ENCODE results near the gene SYT6. TPM values are rescaled to one million over a fixed set of nuclear protein-coding genes. Genes with fewer than 3 reads are reported as not detected.

Gene SYT6
- total and polyA plus RNA-seq, 7 donors = 0.03 to 0.81 (median 0.34) TPM

DNA sequence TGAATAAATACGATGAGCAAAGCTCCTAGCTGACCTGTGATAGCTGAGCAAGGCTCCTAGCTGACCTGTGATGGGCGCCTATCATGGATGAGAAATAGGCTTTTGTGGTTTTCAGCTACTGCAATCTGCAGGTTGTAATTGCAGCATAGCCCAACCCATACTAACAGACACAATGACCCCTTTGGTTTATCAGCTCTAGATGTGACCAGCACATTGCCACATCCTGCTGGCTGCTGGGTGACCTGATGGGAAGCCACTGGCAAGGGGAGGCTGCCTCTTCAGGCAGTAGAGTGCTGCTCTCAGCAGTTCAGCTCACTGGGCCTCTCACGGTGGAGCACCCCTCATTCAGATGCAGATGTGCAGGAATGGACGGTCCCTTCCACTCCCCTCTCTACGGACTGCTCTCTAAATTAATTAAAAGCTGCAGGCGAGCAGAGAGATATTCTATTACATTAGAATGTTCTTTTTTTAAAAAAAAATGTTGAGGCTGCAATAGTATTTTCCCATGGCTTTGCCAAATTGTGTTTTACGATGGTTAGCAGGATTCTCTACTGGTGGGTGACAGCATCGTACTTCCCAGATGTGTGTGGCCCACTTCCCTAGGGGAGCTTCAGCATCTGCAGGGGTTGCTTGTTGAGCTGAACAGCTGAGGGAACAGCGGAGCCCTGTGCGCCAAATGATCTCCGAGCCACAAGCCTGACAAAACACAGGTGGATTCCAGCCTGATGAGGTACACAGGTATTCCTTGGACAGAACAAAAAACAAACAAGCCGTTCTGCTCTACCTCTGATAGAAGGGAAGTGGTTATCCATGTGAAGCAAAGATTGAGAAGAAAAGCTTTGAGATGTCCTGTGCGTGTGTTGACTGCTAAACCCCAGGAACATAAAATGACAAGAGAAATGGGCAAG is 65.0 kb downstream of the SYT6 start:
- ATAC-seq (peak in 1 of 4 donors; percentile 50), DNase-seq (no peak)
- Histone ChIP-seq H3K9me3 (no peaks in the 10 kb centered on the region), H3K4me1 (no peaks in the 10 kb centered on the region), H3K36me3 (ENCODE audit: insufficient read depth in 1 of 2, low read depth in 1 of 2) (no peaks in the 10 kb centered on the region), H3K27me3 (ENCODE audit: insufficient read depth in 3 of 3, low read length in 2 of 3) (peaks cover 0 to 2% (median 0%) of the 10 kb centered on the region in 3 donors), H3K27ac (no peak overlapping the region), H3K4me3 (no peak overlapping the region)
- 62 to 72% (median 70%) methylated on average over 13 of the region's 13 CpGs for WGBS, 3 donors
- intact Hi-C loops (cut with DNase I) = no loop called here
- TF ChIP-seq, protein P1, sequence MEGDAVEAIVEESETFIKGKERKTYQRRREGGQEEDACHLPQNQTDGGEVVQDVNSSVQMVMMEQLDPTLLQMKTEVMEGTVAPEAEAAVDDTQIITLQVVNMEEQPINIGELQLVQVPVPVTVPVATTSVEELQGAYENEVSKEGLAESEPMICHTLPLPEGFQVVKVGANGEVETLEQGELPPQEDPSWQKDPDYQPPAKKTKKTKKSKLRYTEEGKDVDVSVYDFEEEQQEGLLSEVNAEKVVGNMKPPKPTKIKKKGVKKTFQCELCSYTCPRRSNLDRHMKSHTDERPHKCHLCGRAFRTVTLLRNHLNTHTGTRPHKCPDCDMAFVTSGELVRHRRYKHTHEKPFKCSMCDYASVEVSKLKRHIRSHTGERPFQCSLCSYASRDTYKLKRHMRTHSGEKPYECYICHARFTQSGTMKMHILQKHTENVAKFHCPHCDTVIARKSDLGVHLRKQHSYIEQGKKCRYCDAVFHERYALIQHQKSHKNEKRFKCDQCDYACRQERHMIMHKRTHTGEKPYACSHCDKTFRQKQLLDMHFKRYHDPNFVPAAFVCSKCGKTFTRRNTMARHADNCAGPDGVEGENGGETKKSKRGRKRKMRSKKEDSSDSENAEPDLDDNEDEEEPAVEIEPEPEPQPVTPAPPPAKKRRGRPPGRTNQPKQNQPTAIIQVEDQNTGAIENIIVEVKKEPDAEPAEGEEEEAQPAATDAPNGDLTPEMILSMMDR (IDR thresholded peaks at IDR 0.05) = no peak

DNA sequence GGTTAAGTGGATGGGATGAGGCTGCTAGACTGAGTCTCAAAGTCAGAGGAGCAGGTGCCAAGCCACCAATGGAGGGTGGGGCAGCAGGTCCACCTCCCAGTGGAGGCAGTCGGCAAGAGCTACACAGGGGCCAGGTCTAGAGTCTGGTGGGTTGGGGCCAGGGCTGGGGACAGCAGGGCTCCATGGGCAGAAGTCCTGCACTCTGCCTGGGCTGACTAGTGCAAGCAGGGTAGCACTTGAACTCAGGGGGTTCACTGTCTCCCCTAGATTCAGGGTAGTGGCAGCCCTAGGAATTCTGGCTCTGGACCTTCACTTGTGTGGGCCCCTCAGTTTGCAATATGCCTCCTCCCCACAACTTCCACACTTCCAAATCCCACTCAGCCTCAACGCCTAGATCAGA is 66.2 kb downstream of the SYT6 start:
- Histone ChIP-seq H3K4me1 (peaks cover 4% of the 10 kb centered on the region), H3K36me3 (ENCODE audit: insufficient read depth in 1 of 2, low read depth in 1 of 2) (no peaks in the 10 kb centered on the region), H3K4me3 (no peak overlapping the region), H3K9me3 (no peaks in the 10 kb centered on the region), H3K27me3 (ENCODE audit: insufficient read depth in 3 of 3, low read length in 2 of 3) (peaks cover 0 to 2% (median 0%) of the 10 kb centered on the region in 3 donors), H3K27ac (no peak overlapping the region)
- 84 to 95% (median 92%) methylated on average over 2 of the region's 2 CpGs for WGBS, 3 donors
- DNase-seq = no peak
- peak in 2 of 4 donors; percentile 25 to 30 for ATAC-seq
- TF ChIP-seq, protein P1 (IDR thresholded peaks at IDR 0.05) = no peak
- intact Hi-C loops (cut with DNase I) = loop anchor here in 1 of 2 donors (1.0 kb wide), 1 partner anchor 22 kb away; no protein-coding TSS in a partner anchor

DNA sequence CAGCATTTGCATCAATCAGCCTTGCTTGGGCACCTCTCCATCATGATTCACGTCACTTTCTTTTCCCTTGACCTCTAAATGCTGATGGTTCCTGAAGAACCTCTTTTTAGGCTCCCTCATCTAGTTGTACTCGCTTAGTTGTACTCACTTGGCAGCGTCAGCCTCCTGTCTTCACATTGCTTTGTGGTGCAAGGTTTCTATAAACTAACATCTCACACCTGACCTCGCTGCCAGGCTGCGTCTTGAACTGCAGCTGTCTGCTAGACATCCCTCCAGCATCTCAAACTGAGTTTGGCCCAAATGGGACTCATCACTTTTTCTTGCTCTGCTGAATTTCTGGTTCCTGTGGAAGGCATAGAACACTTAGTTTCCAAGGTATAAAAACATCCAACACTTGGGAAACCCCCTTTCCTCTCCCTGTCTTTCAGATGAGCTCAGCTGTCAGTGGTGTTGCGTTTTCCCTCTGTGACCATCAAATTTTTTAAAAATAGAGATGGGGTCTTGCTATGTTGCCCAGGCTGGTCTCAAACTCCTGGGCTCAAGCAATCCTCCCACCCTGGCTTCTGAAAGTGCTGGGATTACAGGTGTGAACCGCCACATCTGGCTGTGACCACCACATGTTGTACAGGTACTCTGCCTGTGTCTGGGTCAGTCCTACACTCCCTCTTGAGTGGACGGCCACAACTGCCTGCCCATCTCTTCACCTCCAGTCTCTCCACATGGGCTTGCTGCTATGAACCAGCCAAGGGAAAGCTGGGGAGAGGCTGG is 66.9 kb downstream of the SYT6 start:
- no peaks in the 10 kb centered on the region for H3K9me3 ChIP-seq
- 62 to 88% (median 83%) methylated on average over 8 of the region's 8 CpGs for WGBS, 3 donors
- H3K27me3 ChIP-seq (ENCODE audit: insufficient read depth in 3 of 3, low read length in 2 of 3) = peaks cover 0 to 2% (median 0%) of the 10 kb centered on the region in 3 donors
- TF ChIP-seq, protein P1 (IDR thresholded peaks at IDR 0.05) = no peak
- intact Hi-C loops (cut with DNase I) = loop anchor here in 1 of 2 donors (1.0 kb wide), 1 partner anchor 23 kb away; no protein-coding TSS in a partner anchor
- peak in 2 of 4 donors; percentile 49 to 67 for ATAC-seq
- H3K27ac ChIP-seq = no peak overlapping the region
- no peak for DNase-seq
- H3K4me1 ChIP-seq = peaks cover 11% of the 10 kb centered on the region
- no peaks in the 10 kb centered on the region for H3K36me3 ChIP-seq (ENCODE audit: insufficient read depth in 1 of 2, low read depth in 1 of 2)
- H3K4me3 ChIP-seq = no peak overlapping the region

DNA sequence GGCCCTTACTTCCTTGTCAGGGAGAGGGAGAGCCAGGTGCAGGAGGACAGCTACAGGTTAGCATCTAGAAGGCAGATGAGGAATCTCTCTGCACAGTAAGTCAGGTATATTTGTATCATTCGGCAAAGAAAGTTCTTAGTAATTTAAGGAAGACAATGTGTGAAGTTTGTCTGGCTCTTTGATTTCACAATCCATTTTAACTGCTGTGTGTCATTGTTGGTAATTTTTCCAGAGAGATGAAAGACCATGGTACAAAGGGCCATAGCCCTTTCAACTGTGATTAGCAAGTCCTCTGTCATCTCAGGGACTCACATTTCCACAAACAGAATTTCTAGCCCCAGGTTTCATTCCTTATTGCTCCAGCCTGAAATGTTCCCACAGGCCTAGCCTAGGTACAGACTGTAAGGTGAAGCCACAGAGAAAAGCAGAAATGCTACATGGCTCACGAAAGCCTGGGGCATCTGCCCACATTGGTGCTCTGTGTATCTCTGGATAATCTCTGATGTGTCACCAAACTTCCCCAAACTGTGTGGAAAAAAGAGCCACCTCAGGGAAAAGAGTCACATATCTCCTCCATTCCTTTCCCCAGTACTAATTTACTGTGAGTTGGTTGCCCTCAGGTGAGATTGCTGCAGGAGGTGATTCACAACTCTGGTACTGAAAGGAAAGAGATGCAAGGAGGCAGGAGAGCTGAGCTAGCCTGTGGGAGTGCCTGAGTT is 70.6 kb downstream of the SYT6 start:
- 82 to 98% (median 91%) methylated on average over 2 of the region's 2 CpGs for WGBS, 3 donors
- ATAC-seq (no peak), DNase-seq (no peak)
- H3K36me3 ChIP-seq (ENCODE audit: insufficient read depth in 1 of 2, low read depth in 1 of 2) = no peaks in the 10 kb centered on the region
- H3K9me3 ChIP-seq = no peaks in the 10 kb centered on the region
- no peak overlapping the region for H3K27ac ChIP-seq
- TF ChIP-seq, protein P1 (IDR thresholded peaks at IDR 0.05) = no peak
- no peak overlapping the region for H3K4me3 ChIP-seq
- peaks cover 26% of the 10 kb centered on the region for H3K4me1 ChIP-seq
- intact Hi-C loops (cut with DNase I) = loop anchor here in 1 of 2 donors (5.0 kb wide), 1 partner anchor 41 kb away; no protein-coding TSS in a partner anchor
- H3K27me3 ChIP-seq (ENCODE audit: insufficient read depth in 3 of 3, low read length in 2 of 3) = peaks cover 0 to 2% (median 0%) of the 10 kb centered on the region in 3 donors
